CD4-positive, alpha-beta T cell treated with Interleukin-12 subunit alpha and Interleukin-12 subunit beta, for 1 hour (primary cell): ENCODE data around the gene ITLN1.
"Not testable (repeated sequence)": the region's sequence is repeated elsewhere in the genome, so short reads cannot be mapped to it uniquely, and the experiment has no call there.

ENCODE experiments used
- DNase-seq: peaks from one replicate; pipeline ENCODE4 v3.0.0-alpha.2; 2020

ITLN1 gene

DNA sequence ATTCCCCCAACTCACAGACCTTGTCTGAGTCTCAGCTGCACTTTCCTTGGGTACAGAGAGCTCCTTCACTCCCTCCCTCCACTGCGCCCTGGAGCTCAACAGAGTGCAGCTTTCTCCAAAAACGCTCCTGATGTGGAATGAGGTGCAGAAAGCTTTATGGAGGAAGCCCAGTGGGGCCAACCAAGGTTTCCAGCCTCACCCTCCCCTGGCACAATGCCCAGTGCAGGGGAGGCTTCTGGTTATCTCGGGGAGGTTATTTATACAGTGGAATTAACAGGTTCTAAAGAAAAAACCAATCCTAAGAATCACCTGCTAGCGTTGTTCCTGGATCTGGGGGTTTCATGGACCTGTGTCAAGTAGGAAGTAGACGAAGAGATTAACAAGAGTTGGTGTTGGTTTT, at the start of gene ITLN1:
ITLN1 (minus strand) TSS at position 139 of the 400 bp plus-strand sequence. CDS start 303 bp downstream, outside the sequence.
- DNase-seq, result no peak

DNA sequence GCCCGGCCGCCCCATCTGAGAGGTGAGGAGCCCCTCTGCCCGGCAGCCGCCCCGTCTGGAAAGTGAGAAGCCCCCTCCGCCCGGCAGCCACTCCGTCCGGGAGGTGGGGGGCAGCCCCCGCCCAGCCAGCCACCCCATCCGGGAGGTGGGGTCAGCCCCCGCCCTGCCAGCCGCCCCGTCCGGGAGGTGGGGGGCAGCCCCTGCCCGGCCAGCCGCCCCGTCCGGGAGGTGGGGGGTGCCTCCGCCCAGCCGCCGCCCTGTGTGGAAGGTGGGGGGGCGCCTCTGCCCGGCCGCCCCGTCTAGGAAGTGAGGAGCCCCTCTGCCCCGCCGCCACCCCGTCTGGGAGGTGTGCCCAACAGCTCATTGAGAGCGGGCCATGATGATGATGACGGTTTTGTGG, 48.3 kb upstream of the ITLN1 start:
- not testable (repeated sequence) for DNase-seq

DNA sequence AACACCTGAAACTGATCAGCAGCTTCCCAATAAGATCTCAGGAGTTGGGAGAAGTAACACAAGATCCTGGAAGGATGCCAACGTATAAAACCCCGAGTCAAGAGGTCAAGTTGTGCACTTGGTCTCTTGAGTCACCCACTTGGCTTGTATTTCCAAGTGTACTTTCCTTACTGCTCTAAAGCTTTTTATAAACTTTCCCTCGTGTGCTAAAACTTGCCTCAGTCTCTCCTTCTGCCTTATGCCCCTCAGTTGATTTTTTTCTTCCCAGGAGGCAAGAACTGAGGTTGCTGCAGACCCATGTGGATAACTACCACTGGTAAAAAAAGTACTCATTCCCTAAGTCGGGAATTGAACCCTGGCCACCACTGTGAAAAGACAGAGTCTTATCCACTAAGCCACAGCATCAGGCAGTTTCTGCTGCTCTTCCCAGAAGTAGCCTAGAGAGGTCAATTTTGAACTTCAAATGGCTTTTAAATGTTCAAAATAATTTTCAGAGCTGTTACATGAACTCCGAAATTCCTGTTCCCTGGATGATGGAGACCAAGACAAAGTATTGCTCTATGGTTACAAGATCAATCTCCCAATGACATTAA, 40.8 kb upstream of the ITLN1 start:
- DNase-seq, result no peak

DNA sequence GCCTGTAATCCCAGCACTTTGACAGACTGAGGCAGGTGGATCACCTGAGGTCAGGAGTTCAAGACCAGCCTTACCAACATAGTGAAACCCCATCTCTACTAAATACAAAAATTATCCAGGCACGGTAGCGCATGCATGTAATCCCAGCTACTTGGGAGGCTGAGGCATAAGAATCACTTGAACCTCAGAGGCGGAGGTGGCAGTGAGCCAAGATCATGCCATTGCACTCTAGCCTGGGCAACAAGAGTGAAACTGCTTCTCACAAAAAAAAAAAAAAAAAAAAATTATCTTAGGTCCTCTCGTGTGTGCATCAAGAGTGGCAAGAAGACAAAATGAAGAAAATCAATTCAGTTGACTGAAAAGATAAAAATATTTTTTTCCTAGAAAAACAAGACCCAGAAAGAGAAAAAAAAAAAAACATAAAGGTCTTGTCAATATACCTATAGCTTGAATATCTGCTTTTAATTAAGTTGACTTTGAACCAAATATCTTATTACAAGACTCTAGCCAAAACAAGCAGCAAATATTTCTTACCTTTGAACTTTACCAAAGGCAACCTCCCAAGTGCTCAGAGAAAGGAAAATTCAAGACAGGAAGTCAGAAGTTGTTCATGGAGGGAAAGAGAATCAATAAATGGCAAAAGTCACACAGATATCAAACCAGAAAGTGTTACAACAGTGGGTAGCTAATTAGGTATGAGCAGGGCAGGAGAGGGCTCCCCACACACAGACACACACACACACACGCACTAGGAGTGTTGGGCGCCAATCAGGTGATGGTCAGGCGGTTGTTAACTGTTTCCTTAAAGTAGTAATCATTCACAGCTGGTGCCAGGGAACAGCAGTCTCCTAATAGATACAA, 40.0 kb upstream of the ITLN1 start:
- DNase-seq, result no peak

DNA sequence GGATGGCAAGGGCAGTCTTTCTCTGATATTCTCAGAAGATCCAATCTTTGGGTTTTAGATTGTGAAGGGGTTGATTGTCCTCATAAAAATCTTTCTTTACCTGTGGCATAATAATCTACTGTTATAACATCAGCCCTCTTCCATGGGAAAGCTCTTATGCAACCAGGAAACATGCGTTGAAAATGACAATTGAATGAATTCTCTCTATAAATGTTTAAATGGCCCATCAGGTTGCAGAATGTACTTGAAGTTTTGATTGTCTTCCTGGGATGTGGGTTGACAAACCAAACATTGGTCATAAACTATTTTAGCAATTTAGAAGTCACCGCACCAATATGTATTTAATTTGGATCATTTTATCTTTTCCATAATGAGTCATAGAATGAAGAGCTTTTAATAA, 31.7 kb upstream of the ITLN1 start:
- no peak for DNase-seq

DNA sequence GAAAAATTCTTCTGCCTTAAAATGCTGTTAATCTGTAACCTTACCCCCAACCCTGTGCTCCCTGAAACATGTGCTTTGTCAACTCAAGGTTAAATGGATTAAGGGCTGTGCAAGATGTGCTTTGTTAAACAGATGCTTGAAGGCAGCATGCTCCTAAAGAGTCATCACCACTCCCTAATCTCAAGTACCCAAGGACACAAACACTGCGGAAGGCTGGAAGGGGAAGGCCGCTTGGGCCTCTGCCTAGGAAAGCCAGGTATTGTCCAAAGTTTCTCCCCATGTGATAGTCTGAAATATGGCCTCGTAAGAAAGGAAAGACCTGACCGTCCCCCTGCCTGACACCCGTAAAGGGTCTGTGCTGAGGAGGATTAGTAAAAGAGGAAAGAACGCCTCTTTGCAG, 28.2 kb upstream of the ITLN1 start:
- DNase-seq, result not testable (repeated sequence)

DNA sequence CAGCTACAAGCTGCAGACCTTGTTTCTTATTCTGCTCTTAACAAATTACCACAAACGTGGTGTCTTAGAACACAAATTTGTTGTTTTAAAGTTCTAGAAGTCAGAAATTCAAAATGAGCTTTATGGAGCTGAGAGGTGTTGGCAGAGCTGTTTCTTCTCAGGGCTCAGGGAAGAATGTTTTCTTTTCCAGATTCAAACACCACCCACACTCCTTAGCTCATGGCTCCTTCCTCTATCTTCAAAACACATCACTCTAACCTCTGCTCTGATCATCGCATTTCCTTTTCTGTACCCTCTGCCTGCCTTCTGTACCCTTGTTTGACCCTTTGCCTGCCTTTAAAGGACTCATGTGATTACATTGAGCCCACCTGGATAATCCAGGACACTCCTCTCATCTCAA, 26.9 kb upstream of the ITLN1 start:
- DNase-seq, result no peak

DNA sequence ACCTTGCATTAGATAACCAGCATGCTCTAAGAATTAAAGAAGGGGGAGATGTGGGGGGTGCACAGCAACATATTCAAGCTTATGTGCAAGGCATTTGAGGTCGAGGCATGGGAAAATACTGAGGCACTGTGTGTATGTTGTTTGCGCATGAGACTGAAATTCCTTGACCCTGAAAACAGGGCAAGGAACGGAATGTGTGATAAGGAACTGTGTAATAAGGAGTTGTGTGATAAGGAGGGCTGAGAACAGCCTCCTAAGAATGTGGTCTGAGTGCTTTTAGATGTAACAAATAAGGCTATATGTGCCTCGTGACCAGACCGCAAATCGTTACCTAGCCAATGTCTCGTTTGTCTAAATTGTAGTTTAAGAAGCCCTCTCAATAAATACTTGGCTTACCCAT, 26.5 kb upstream of the ITLN1 start:
- DNase-seq, result no peak

DNA sequence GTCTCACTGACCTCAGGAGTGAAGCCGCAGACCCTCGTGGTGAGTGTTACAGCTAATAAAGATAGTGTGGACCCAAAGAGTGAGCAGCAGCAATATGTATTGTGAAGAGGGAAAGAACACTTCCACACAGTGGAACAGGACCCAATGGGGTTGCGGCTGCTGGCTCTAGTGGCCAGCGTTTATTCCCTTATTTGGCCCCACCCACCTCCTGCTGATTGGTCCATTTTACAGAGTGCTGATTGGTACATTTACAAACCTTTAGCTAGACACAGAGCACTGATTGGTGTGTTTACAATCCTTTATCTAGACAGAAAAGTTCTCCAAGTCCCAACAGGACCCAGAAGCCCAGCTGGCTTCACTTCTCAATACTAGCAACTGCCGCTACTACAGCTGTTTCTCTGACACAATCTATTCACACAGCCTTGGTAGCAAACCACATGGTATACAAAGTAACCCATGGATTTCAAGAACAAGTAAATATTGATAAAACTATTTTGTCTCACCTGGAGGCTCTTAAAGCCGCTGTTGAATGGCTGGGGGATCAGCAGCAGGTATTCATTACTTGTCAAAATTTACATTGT, 25.3 kb upstream of the ITLN1 start:
- DNase-seq, result no peak

DNA sequence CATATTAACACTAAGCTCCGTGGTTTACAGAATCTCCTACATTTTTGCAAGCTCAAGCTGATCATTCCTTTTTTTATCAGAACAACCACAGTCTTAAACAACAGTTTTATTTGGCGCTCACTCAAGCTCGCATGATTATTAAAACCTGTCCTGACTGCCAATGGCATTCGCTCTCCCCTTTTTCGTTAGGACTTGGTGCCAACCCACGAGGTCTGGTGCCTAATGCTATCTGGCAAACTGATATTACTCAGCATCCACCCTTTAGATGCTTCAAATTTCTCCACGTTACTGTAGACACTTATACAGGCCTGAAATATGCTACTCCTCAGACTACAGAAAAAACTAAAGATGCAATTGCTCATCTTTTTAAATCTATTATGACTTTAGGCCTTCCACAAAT, 23.0 kb upstream of the ITLN1 start:
- no peak for DNase-seq

DNA sequence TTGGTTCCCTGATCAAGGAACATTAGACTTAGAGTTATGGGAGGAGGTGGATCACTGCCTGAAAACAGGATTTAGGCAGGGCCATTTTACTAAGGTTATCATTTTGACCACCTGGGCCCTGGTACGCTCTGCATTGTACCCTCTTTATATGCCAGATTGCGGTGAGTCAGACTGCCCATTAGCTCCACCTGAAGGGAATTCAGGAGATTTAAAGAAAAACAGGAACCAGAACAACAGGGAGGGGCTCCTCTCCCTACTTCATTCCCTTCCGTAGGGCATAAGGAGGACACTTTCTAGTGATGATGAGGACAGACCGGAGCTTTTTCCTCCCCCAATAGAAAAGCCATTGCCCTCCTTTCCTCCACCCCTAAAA, 20.6 kb upstream of the ITLN1 start:
- DNase-seq, result no peak

DNA sequence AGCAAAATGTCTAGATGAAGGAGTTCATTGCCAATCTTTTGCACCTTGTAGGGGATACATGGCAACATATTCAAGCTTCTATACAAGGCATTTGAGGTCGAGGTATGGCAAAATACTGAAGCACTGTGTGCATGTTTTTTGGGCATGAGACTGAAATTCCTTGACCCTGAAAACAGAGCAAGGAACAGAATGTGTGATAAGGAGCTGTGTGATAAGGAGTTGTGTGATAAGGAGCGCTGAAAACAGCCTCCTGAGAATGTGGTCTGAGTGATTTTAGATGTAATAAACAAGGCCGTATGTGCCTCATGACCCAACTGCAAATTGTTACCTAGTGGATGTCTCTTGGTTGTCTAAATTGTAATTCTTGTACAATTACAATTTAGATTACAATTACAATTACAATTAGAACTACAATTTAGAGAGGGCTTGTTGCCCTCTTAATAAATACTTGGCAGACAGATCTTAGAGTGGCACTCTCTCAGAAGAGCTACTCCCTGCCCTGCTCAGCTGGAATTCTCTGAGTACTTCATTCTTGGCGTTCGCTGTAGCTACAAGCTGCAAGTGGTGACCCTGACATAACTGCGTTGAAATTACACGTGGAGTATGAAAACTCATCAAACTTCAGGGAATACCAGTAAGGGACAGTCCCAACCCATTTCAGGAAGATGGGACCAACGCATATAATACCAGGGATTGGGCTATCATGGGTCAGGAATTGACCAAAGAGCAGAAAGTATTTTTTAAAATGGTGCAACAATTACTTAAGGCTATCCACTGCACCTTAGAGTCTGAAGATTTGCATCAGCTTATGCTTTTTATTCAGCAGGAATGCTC, 20.0 kb upstream of the ITLN1 start:
- DNase-seq, result no peak

DNA sequence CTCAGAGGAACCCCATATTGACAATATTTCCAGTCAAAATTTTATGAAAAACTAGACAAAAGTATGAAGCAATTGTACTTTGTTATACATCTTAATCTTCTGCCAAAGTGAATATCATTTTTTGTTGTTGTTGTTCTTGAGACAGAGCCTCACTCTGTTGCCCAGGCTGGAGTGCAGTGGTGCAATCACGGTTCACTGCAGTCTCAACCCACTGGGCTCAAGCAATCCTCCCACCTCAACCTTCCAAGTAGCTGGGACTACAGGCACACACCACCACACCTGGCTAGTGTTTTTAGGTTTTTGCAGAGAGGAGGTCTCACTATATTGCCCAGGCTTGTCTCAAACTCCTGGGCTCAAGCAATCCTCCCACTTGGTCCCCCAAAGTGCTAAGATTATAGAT, 17.3 kb upstream of the ITLN1 start:
- DNase-seq, result not testable (repeated sequence)

DNA sequence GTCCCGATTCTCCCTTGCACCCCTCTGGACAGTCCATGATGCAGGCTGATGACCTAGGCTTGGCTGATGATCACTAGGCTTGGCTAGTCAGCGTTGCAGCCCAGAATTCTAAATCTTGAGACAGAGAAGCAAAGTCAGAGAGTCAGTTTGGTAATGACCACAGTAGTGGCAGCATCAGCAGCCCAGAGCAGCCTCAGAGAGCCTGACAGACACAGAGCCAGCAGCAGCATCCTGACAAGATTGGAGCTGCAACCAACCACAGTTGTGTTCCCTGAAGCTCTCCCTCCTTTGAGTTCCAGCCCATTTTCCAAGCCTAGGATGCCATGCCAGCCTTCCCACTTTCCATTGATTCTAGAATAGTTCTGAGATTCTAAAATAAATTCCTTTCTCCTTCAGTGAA, 16.8 kb upstream of the ITLN1 start:
- DNase-seq, result no peak

DNA sequence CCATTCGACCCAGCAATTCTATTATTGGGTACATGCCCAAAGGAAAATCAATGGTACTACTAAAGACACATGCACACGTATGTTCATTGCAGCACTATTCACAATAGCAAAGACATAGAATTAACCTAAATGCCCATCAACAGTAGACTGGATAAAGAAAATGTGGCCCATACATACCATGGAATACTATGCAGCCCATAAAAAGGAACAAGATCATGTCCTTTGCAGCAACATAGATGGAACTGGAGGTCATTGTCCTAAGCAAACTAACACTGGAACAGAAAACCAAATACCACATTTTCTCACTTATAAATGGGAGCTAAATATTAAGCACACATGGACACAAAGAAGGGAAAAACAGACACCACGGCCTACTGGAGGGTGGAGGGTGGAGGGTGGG, 15.7 kb upstream of the ITLN1 start:
- DNase-seq, result not testable (repeated sequence)

DNA sequence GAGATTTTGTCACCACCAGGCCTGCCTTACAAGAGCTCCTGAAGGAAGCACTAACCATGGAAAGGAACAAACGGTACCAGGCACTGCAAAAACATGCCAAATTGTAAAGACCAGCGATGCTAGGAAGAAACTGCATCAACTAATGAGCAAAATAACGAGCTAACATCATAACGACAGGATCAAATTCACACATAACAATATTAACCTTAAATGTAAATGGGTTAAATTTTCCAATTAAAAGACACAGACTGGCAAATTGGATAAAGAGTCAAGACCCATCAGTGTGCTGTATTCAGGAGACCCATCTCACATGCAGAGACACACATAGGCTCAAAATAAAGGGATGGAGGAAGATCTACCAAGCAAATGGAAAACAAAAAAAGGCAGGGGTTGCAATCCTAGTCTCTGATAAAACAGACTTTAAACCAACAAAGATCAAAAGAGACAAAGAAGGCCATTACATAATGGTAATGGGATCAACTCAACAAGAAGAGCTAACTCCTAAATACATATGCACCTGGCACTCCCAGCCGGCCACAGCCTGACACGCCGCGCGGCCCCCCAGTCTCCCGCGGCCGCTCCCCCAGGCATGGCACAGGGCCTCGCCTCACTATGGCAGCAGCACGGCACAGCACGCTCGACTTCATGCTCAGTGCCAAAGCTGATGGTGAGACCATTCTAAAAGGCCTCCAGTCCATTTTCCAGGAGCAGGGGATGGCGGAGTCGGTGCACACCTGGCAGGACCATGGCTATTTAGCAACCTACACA, 9.6 kb upstream of the ITLN1 start:
- DNase-seq, result not testable (repeated sequence)

DNA sequence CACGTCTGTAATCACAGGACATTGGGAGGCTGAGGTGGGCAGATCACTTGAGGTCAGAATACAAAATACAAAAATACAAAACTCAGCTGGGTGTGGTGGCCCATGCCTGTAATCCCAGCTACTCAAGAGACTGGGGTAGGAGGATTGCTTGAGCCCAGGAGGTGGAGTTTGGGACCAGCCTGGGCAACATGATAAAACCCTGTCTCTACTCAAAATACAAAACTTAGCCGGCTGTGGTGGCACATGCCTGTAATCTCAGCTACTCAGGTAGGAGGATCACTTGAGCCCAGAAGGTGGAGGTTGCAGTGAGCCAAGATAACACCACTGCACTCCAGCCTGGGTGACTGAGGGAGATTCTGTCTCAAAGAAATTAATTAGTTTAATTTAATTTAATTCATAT, 6.5 kb upstream of the ITLN1 start:
- DNase-seq, result no peak

DNA sequence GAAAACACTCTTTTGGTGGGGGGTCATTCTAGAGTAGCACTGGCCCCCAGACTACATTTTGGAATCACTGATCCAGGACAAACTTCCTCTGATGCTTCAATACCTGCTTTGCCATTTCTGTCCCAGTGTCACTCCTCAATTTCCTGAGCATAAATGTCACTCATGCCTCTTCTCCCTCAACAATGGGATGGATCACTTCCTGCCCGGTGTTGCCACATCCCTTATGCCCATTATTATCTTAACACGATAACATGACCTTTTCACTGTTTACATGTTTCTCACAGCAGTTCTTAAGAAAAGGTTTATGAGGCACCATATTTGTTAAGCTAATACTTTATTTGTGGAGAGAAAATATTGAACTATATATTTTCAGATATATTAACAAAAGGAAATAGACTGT, 3.9 kb upstream of the ITLN1 start:
- no peak for DNase-seq

DNA sequence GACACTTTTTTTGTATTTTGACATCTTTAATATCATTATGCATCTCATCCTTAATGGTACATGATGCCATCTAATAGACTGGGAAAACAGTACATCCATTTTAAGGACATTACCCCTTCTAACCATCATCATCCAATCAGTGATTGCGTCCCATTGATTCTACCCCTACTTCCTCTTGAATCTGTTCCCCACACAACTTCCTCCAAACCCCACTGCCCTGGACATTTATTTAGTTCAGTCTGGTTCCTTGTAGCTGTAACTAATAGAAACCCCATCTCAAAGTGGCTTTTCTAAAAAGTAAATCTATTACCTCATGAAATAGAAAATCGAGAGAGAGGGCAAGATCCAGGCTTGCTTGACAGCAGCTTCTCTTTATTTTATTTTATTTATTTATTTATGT, 2.1 kb upstream of the ITLN1 start:
- no peak for DNase-seq

DNA sequence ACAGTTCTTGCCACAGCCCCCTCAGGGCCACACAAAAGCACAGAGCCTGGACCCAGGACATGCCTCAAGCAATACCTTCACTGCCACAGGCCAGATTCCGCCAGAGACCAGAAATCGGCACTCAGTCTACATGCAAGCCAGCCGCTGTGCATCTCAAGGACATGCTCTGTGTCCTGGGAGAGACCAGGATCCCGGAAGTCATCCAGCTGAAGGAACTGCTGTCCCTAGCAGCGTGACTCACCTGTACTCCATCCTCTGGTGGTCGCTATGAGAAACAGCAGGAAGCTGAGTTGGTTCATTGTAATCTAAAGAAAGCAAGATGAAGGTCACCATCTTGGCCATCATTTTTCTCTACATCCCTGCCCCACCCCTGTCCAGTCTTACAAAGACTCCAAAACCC, 401 bp downstream of the ITLN1 start:
- DNase-seq, result no peak

DNA sequence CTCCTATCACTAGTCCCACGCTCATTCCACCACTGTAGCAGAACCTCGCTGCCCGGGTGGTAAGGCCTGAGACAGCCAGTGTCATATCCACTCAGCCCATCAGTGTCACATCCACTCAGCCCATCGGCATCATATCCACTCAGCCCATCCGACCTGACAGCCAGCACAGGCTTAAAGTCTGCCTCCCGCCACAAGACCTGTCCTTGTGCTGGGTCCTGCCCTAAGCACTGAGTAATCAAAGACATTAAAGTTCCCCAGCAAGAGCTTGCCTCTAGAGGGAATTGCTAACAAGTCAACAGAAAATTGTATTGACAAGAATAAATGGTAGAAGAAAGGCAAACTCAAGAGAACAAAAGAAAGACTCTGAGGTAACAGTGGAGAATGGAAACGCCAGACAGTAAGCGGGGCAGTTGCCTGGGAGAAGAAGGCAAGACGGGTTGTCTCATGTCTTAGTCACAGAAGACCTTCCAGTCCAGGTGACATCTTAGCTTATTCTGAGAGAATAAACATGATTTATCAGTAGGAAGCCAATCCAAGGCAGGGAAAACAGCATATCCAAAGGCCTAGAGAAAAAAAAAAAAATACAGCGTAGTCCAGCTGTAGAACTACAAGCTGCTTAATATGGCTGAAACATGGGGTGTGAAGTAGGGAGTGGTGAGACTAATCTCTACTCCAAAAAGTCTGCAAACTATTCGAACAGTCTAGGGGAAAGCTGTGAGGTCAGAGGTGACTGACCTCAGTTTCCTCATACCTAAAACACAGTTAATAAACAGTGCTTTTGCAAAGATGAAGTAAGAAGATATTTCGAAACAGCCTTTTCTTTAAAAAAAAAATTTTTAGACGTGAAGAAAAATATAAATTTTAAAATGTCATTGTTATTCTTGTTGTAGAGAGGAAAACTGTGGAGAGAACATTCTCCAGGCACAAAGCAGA, 1.1 kb downstream of the ITLN1 start:
- no peak for DNase-seq

DNA sequence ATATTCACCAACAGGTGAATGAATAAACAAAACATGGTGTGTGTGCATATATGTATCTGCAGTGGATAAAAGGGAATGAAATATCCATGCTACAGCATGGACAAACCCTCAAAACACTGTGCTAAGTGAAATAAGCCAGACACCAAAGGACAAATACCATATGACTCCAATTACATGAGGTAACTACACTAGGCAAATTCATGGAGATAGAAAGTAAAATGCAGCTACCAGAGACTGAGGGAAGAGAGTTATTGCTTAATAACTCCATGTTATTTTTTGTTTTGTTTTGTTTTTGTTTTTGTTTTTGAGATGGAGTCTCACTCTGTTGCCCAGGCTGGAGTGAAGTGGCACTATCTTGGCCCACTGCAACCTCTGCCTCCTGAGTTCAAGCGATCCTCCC, 2.4 kb downstream of the ITLN1 start:
- no peak for DNase-seq
